ENCODE measurements around the gene GYPA.
"Not testable (repeated sequence)": the region's sequence is repeated elsewhere in the genome, so short reads cannot be mapped to it uniquely, and the experiment has no call there.

The GYPA gene

DNA sequence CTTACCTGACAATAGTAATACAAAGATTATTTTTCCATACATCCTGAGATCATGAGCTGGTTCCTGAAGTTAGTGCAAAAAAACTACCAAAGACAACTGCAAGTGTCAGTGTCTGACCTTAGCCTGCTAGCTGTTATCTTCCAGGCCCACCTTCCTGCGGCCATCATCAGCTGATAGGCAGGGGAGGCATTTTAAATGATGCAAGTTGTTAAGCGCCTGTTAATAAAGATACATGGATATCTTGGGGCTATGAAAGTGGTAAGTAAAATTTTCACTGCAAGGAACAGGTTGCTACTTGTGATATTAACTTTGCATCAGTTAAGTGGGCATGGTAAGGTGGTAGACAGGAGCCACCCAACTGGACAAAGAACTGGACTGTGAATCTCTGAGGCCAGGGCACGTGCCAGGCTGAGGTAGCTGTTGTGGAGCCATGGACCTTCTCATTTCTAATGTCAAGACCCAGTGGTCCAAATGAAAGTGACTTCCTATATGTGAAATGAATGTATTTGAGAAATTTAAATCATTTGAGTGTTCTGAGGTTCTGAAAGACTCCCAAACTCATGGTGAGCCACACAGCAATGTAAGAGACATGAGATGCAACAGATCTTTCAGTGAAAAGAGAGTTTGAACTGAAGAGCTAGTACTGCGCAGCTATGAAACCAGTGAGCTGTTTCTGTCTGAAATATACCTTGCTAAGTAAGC, at the start of gene GYPA:
Gene GYPA (minus strand): TSS at position 125 of the 702 bp plus-strand sequence. CDS start 83 bp downstream, at position 42.
- DNase-seq, result peak; percentile 64

DNA sequence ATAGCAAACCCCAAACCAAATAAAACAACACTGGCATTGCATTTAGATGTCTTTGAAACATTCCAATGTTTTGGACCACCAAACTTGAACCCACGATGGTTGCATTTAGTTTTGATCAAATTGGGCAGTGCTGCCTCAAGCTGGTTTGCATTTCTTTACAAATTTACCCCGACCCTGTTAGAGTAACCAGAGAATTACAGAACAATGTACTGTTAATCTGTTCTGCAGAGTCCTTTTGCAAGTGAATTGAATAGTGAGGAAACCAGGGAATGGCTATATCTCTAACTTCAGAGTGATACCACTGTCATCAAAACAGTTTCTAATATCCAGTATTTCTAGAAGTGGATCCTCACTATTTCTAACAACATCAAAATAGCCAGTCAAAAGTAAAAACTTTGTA, 49.5 kb upstream of the GYPA start:
- DNase-seq, result no peak

DNA sequence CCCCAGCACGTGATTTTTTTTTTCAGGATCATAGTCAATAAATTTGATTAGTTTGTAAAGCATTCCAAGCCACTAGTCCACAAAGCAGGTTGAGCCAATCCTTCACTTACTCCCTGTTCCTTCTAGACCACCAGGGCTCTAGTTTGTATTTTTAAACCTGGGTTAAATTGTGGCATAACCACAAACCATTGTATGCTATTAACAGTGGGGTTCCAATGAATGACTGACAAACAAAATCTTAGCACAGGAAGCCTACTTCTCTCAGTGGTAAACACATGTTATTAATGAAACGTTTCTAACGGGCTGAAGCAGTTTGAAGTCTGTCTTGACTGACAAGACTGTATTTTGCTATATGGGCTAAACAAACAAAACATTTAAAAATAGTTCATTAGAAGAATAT, 48.6 kb upstream of the GYPA start:
- no peak for DNase-seq

DNA sequence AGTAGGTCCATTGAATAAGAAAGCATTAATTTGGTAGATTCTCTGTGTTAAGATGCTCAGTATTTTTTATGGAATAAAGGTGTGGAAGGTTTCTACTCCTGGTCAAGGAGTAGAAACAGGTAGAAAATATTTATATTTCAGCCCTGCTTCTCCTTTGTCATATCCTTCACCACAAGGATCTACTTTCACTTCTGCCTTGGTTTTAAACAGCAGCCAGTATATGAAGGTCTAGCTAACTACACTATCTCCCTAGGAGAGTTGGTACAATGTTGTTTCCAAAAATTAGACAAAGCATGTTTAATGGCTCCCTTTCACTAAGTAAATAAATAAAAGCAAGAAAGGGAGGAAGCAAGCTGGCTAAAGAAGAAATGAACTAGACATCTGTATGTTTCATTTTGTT, 44.6 kb upstream of the GYPA start:
- DNase-seq, result peak; percentile 60

DNA sequence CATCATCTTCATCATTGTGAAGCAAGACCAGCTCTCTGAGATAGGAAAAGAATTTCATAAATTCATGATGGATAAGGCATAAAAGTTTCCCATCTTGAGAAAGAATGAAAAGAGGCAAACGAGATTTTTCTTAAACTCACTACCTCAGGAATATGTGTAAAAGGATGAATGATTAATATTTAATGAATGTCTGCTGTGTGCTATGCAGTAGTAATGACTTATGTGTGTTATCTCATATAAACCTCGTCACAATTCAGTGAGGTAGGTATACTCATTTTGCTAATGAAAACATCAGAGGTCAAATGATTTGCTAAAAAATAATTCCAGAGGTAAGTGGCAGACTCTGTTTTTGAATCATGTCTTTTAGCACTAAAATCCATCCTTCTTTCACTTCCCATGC, 42.6 kb upstream of the GYPA start:
- DNase-seq, result no peak

DNA sequence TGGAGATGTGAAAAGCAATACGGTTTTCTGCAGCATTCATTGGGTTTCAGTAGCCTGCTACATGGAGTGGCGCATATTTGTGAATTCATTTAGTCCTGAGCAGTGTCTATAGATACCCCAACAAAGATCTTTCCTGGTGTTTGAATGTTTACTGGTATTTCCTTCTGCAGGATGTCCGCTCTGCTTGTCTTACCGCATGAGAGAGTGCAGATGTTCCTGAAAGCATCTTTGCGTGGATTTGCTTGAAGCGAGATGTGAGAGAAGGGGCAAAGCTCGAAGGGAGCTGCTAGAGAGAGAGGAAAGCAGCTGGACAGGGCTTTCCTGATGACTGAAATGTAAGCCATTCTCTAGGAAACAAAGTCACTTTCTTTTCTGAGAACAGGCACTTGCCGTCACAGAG, 40.9 kb upstream of the GYPA start:
- DNase-seq, result no peak

DNA sequence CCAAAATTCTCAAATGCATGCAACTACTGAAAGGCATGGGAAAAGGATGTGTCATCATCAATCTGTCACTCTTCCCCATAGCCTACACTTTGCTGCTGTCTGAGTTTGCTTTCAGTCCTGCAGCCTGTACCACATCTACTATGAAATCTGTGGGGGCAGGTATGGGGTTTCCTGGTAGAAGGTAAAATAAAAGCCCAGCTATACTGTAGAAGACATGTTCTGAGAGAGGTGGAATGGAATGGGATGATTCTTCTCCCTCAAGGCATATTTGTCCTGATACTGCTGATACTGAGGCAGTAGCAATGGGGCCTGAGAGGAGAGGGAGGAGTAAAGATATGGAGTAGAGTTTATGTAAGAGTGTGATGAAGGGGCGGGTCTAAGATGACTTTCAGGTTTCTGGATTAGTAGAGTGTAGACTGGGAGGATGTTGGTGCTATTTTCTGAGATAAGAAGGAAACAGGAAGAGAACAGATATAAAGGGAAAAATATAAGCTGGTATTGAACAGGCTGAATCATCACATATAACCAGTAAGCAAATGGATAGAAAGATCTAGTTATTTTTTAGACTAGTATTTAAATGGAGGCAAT, 38.7 kb upstream of the GYPA start:
- DNase-seq, result peak; percentile 83

DNA sequence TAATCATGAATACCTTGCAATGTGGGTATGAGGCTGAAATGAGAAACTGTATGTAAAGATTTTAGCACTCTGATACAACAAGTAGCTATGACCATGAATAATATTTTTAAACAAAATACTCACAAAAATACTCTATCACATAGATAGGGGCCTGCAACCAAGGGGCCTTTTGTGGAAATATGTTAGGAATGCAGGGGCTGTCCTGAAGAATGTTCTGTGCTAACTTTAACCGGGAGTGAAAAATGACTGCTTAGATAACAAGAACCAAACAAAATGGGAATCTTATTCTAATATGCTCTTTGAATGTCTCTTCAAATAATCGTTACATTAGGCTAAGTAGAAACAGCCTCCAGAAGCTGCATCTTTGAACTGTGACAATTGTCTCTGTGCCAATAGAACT, 37.9 kb upstream of the GYPA start:
- DNase-seq, result no peak

- DNase-seq, result no peak
These were observed 36.0 kb upstream of the GYPA start for GRCh38 chr4:144176476-144176875.

- peak; percentile 86 for DNase-seq
These were observed 34.0 kb upstream of the GYPA start for GRCh38 chr4:144174401-144175067.

- DNase-seq, result no peak
These were observed 31.2 kb upstream of the GYPA start for GRCh38 chr4:144171697-144172096.

GRCh38 chr4:144169211-144169610, 28.7 kb upstream of the GYPA start:
- no peak for DNase-seq

DNA sequence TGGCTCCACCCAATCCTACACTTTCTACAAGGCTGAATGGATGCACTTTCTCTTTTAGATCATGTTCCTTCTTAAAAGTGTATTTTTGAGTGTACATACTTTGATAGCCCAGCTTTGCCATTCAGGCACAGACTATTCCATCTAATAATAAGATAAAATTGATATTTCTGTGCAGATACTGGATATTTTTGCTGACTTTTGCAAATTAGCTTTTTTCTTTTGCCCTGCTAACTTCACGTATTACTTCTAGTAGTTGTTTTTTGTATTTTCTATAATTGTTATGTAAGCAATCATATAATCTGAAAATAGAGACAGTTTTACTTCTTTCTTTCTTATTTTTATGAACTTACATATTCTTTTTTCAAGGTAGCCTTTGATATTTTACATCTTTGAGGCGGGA, 13.5 kb upstream of the GYPA start:
- no peak for DNase-seq

DNA sequence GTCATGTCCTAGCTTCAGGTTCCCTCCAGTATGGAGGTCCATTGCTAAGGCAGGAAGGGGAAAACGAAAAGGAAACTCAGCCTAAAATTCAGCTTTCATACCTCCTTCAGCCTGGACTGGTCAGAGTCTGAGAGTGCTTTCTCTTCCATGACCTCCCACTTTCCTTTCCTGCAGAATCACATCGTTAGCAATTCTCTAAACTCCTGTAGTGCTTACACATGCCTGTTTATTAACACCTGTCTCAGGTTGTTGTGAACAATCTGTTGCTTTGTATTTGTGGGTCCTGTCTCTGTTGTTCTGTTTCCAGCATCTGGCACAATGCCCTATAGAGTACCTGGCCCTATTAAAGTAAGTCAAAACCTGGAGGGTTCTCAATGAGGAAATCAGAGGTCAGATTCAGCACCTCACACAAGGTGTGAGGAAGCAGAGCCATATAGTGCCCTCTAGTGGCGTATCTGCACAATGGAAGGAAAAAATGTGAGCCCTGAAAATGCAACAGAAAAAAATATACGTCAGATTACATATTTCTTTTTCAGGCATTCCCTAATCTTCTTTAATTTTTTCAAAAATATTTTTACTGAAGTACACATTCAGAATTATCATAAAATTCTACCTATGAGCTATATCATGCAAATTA, 2.3 kb upstream of the GYPA start:
- peak; percentile 77 for DNase-seq

GRCh38 chr4:144141493-144141892, 975 bp upstream of the GYPA start:
- no peak for DNase-seq

DNA sequence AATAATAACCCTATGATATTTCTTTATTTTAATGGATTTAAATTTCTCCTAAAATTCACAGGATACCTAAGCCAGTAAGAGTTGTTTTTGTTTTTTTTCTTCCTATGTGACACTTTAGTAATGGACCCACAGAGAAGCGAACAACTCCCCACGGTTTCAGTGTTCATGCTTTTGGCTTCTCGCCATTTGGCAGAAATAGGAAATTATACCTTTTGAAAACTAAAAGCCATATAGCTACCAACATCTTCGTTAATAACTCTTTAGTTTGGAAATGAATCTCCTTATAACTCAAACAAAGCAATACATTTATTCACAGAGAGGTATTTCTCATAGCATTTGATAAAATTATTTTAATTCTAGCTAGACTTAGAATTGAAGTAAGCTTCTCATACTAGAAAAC, 527 bp downstream of the GYPA start:
- DNase-seq, result not testable (repeated sequence)

GRCh38 chr4:144139547-144139946, 971 bp downstream of the GYPA start:
- not testable (repeated sequence) for DNase-seq

- not testable (repeated sequence) for DNase-seq
These were observed 2.3 kb downstream of the GYPA start for GRCh38 chr4:144138239-144138638.

DNA sequence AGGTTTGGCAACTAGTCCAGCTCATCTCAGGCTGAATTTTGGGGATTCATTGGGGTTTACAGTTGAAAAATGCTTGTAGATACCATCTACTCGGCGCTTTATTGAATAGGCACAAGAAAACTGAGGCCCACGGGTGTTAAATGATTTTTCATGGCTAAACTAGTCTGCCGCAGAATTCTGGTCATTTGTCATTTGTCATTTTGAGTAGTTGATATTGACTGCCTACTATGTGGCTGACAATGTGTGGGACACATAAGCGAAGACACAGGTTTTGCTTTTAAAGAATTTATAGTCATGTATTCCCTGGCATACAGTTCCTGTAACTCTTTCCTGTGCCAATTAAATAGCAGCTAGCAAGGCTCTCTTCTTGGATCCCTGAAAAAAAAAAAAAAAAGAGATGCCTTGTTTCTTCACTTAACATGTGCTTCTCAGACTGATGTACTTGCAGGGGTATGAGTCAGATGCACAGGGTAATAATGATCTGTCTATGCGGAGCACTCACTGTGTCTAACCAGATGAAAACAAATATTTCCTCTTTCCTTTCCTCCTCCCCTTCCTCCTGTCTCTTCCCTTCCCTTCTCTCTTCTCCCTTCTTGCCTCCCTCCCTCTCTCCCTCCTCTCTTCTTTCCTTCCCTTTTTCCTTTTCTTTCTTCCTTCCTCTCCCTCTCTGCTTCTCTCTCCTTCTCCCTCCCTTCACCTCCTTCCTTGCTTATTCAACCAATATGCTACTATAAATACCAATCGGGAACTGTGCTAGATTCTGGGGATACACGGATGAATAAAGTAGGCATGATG, 3.2 kb downstream of the GYPA start:
- not testable (repeated sequence) for DNase-seq

DNA sequence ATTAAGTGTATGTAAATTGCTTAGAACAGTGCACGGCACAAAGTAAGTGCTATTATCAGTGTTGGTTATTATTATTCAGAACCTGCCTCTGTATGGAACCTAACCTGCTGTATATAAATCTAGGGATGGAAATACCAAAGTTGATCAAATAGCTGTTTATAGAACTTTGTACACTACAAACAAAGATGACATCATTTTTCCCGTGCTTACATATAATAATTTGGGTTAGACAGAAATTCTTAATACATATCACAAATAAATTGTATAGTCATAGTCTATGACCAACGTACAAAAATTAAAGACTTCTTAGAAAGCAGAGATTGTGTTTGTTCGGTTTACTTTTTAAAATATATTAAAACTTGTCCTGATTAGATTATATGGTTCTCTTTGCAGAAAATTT, 4.3 kb downstream of the GYPA start:
- not testable (repeated sequence) for DNase-seq

- DNase-seq, result not testable (repeated sequence)
These were observed 10.4 kb downstream of the GYPA start for GRCh38 chr4:144130167-144130566.

- not testable (repeated sequence) for DNase-seq
These were observed 11.1 kb downstream of the GYPA start for GRCh38 chr4:144129336-144129875.
